ENCODE data around the gene CFAP54.
A peak's percentile ranks its signal among the peaks of the same experiment; 100 is the strongest.

Gene CFAP54

GRCh38 chr12:96901175-96901574 lies 411.8 kb downstream of the CFAP54 start:
- no peak for DNase-seq

- no peak for DNase-seq
Measured at GRCh38 chr12:96902076-96902475, 412.7 kb downstream of the CFAP54 start.

- no peak for DNase-seq
Measured at GRCh38 chr12:96906498-96906848, 417.1 kb downstream of the CFAP54 start.

GRCh38 chr12:96906849-96907670 lies 417.7 kb downstream of the CFAP54 start, which contains the start of gene NEDD1:
Gene NEDD1, plus strand, starts transcription at chr12:96907257. Its CDS starts 2,503 bp downstream, at chr12:96909760.
- peak; percentile 47 for DNase-seq

GRCh38 chr12:96907671-96908422 lies 418.5 kb downstream of the CFAP54 start:
- no peak for DNase-seq

- no peak for DNase-seq
Measured at GRCh38 chr12:96908423-96908675, 419.0 kb downstream of the CFAP54 start.

GRCh38 chr12:96912261-96912660 lies 422.9 kb downstream of the CFAP54 start:
- DNase-seq: no peak

GRCh38 chr12:96912943-96913342 lies 423.6 kb downstream of the CFAP54 start:
- DNase-seq: no peak

GRCh38 chr12:96919510-96920210 lies 430.3 kb downstream of the CFAP54 start:
- no peak for DNase-seq
